ENCODE data around the gene GFPT1.
"Not testable (repeated sequence)": the region's sequence is repeated elsewhere in the genome, so short reads cannot be mapped to it uniquely, and the experiment has no call there.

Gene GFPT1

DNA sequence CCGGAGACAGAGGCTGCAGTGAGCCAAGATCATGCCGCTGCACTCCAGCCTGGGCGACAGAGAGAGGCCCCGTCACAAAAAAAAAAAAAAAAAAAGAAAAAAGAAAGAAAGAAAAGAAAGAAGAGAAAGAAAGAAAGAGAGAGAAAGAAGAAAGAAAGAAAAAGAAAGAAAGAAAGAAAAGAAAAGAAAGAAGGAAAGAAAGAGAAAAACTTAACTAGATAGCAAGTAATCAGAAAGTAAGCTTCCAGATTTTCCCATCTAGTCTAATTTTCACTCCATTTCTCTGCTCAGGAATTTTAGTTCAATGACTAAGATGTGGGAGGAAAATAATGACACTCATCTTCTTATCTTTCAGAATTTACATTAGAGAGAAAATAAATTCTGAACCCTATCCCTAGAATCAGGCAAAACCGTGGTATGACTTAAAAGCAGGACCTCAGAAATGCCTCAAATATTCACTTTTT, 2.4 kb downstream of the GFPT1 start:
- in situ Hi-C loops (cut with HindIII; ENCODE audit: low sequenced_read_pairs): no loop called here

DNA sequence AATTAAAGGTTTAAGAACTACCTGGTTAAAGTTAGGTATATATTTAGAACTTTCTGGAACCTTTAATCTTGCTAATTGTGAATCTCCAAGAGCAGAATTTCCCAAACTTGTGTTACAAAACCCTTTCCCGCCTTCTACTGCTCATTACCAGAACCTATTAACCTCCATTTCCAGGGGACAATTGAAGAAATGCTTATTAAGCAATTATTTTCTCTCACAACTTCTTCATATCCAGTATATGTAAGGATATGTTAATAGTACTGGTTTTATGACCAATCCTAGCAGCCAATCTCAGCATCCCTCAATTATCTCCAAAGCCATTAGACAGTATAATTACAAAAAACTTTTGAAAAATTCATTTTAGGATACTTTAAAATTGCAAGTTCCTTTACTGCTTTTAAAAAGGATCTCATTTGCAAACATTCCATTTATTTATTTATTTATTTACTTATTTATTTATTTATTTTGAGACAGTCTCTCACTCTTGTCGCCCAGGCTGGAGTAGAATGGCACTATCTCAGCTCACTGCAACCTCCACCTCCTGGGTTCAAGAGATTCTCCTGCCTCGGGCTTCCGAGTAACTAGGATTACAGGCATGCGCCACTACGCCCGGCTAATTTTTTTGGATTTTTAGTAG, 3.7 kb downstream of the GFPT1 start:
- in situ Hi-C loops (cut with HindIII; ENCODE audit: low sequenced_read_pairs): no loop called here

DNA sequence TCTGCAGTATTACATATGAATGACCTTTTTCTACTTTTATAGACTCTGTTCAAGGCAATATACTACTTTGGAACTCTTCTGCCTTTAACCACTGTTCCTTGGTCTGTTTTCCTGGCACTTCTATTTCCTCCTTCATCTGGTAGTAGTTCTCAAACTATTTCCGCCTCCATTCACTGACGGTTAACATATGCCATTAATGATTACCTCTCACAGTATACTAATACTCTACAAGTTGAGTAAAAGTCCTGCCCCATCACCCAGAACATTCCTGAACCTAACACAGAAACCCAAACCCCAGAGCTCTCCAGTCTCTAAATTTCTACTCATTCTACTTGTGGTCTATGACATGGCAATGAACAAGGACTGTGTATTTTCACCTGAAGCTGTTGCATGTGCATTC, 4.5 kb downstream of the GFPT1 start:
- in situ Hi-C loops (cut with HindIII; ENCODE audit: low sequenced_read_pairs): no loop called here

DNA sequence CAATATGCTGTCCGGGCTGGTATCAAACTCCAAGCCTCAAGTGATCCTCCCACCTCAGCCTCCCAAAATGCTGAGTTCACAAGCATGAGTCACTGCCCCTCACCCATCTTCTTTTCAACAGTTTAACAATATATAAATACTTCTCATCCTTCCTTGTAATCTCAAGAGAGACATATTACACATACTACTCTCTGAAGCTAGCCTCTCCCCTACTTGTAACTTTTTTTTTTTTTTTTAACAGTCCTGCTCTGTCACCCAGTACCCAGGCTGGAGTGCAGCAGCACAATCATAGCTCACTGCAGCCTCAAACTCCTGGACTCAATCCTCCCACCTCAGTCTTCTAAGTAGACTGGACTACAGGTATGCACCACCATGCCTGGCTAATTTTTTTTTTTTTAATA, 5.7 kb downstream of the GFPT1 start:
- in situ Hi-C loops (cut with HindIII; ENCODE audit: low sequenced_read_pairs): no loop called here

DNA sequence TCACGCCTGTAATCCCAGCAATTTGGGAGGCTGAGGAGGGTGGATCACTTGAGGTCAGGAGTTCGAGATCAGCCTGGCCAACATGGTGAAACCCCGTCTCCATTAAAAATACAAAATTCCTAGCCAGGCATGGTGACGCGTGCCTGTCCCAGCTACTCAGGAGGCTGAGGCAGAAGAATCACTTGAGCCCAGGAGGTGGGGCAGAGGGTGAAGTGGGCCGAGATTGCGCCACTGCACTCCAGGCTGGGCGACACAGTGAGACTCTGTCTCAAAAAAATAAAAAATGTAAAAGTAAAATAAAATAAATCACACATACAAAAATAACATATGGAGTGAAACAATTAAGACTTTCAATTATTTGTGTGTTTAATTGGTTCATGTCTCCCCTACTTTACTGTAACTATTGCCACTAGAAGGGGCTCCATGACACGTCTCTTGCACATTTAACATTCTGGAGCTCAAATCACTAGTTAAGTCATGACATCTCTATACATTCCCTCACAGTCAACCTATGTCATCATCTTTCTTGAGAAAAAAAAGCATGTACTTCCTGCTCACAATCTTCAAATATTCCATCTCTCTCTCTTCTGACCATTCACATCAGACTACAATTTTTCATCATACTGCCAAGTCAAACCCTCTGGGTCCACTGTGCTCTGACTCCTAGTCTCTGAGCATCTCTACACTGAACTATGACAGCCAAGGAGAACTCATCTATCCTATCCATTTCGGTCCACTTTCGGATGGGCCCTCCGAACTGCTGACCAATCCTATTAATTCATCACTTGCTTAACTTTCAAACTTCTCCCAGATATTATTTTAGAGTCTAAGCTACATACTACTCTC, 6.7 kb downstream of the GFPT1 start:
- in situ Hi-C loops (cut with HindIII; ENCODE audit: low sequenced_read_pairs): no loop called here

DNA sequence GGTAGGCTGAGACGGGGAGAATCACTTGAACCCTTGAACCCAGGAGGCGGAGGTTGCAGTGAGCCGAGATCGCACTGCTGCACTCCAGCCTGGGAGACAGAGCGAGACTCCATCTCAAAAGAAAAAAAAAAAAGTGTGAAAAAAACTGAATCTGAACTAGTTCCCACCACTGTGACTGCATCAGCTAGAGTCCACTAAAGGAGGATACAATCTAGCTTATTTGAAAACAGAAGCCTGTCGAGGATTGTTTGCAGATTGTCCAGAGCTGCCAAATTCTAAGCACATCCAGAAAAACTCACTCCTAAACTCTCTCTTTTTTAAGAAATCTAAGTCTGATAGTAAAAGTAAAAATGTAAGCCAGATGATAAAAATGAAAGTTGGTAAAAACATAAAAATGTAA, 10.6 kb downstream of the GFPT1 start:
- in situ Hi-C loops (cut with HindIII; ENCODE audit: low sequenced_read_pairs): loop anchor here (5.0 to 10.0 kb wide), 2 partner anchors 61 to 128 kb away; partner anchors contain the start of gene NFU1

DNA sequence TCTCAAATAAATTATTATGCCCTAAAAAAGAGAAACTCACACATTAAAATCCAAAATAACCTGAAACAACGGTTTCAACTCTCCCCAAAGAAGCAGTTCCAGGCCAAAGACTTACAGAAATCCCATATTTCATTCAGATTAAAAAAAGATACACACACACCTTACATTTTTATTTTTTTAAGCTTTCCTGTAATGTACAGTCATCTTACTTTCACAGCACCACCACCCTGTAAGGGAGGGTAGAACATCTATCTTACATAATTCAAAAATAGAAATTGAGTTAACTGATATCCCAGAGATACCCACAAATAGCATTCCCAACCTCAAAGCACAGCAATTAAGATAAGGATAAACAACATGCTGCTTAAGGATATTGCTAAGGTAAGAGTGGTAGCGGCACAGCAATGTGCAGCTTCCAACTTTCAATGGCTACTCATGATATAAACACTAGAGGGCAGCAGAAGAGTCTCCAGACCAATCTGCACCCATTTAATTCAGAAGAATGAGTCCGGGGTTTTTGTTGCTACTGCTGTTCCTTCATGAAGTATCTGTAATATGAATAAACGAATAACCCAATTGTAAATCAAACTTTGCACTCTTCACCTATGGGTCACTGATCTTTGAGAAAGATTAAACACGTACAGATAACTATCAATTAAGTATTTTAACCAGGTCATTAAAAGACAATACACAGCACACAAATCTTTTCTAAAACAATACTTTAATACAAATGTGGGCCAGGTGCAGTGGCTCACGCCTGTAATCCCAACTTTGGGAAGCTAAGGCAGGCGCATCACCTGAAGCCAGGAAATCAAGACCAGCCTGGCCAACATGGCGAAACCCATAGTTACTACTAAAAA, 11.3 kb downstream of the GFPT1 start:
- in situ Hi-C loops (cut with HindIII; ENCODE audit: low sequenced_read_pairs): loop anchor here (5.0 to 10.0 kb wide), 2 partner anchors 62 to 129 kb away; partner anchors contain the start of gene NFU1

DNA sequence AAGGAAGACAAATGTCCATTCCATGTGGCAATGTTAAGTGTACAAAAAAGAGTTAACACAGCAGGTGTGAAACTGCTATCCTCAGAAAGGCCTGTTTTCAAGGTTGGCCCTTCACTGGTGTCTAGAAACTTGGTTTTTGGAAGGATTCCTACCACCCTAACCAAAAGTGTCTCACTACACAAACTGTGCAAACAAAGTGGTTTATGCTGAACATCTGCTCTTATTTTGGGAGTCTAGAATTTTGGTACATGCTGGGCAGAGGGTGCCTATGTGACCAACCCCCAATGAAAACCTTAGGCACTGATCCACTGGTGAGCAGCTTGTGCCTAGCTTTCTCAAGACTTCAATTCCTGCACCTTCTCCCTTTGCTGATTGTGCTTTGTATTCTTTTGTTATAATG, 14.3 kb downstream of the GFPT1 start:
- in situ Hi-C loops (cut with HindIII; ENCODE audit: low sequenced_read_pairs): loop anchor here (10.0 kb wide), 1 partner anchor 132 kb away; no protein-coding TSS in a partner anchor

DNA sequence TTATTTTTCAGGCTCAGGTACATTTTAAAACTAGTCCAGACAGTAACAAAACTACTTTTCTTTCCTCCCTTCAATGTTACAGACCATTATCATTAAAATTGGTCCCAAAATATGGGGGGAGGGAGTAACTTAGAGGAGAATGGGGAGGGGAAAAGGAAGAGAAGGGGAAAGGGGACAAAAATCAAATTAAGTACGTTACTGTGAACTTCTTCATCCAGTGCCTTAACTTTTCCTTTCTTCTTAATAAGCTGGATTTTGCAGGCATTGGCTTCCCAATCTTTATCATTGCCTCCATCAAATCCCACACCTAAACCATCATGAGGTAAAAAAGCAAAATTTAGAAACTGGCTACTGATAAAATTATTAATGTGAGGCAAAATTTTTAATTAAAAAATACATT, 17.2 kb downstream of the GFPT1 start:
- in situ Hi-C loops (cut with HindIII; ENCODE audit: low sequenced_read_pairs): loop anchor here (10.0 kb wide), 1 partner anchor 135 kb away; no protein-coding TSS in a partner anchor

DNA sequence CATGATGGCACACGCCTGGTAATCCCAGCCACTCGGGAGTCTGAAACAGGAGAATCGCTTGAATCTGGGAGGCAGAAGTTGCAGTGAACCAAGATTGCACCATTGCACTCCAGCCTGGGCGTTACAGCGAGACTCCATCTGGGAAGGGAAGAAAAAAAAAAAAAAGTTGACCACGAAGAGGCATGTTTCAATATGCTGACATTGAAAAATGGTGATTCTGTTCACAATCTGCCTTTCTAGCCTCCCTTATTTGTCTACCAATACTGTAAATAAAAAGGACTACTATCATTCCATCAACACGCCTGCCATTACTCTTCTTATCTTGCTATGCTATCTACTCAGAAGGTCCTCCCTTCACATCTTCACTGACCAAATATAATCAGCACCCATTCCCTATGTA, 18.4 kb downstream of the GFPT1 start:
- in situ Hi-C loops (cut with HindIII; ENCODE audit: low sequenced_read_pairs): no loop called here

DNA sequence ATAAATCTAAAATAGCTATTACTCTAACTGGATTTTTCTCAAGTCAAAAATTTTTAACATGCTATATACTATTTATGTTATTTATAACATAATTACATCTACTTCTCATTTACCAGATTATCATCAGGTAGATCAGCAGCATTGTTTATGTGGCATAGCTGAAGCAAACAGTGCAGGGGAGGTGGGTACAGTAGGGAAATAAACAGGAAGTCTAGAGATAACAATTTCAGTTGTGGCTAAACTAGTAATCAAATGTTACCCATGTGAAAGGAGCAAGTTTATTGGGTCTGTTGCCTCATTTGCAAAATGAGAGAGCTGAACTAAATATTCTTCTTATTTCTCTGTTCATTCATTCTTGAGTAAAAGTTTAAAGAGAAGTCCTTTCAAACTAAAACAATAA, 27.7 kb downstream of the GFPT1 start:
- in situ Hi-C loops (cut with HindIII; ENCODE audit: low sequenced_read_pairs): no loop called here

DNA sequence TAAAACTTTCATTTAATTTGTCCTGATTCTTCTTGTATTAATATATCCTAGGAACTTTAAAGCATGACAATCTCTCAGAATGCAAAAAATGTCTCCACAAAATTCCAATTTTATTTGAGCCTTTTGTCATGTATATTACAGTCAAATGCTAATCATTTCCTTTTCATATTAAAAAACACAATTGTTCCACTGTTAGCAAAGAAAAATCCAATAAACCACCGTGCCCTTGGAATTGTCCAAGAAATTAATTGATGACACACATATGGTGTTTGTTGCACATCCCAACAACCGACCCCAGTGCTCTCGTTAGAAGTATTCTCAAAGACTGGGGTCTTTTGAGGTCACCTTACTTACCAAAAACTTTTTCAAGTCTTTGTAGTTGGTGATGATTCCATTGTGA, 28.1 kb downstream of the GFPT1 start:
- in situ Hi-C loops (cut with HindIII; ENCODE audit: low sequenced_read_pairs): no loop called here

DNA sequence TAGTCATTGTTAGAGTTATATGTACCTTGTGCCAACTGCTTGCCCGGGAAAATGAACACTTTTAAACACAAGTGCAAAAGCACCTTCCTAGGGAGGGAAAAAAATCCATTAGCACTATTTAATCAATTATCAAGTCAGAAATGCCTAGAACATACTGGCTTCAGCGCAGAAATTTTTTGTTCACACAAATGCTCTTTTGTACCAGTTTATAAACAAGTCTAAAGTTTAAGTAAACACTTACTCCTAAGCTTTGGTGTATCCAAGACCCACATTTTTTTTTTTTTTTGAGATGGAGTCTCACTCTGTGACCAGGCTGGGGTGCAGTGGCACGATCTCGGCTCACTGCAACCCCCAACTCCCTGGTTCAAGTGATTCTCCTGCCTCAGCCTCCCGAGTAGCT, 30.6 kb downstream of the GFPT1 start:
- in situ Hi-C loops (cut with HindIII; ENCODE audit: low sequenced_read_pairs): no loop called here

DNA sequence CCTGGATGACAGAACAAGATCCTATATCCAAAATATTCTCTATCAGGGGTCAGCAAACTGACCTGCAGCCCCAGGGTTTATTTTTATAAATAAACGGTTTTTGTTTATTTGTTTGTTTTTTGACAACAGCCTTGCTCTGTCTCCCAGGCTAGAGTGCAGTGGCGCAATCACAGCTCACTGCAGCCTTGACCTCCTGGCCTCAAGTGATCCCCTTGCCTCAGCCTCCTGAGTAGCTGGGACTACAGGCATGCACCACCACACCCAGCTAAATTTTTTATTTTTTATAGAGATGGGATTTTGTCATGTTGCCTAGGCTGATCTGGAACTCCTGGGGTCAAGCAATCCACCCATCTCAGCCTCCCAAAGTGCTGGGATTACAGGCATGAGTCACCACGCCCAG, 32.1 kb downstream of the GFPT1 start:
- in situ Hi-C loops (cut with HindIII; ENCODE audit: low sequenced_read_pairs): not testable (repeated sequence)

DNA sequence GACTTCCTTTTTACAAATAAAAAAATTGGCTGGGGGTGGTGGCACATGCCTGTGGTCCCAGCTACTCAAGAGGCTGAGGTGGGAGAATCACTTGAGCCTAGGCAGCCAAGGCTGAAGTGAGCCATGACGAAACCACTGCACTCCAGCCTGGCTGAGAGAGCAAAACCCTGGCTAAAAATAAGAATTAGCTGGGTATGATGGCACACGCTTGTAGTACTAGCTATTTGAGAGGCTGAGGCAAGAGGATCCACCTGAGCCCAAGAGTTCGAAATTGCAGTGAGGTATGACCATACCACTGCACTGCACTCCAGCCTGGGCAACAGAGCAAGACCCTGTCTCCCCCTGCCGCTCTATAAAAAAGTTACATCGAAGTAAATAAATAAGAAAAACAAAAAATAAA, 33.7 kb downstream of the GFPT1 start:
- in situ Hi-C loops (cut with HindIII; ENCODE audit: low sequenced_read_pairs): no loop called here

DNA sequence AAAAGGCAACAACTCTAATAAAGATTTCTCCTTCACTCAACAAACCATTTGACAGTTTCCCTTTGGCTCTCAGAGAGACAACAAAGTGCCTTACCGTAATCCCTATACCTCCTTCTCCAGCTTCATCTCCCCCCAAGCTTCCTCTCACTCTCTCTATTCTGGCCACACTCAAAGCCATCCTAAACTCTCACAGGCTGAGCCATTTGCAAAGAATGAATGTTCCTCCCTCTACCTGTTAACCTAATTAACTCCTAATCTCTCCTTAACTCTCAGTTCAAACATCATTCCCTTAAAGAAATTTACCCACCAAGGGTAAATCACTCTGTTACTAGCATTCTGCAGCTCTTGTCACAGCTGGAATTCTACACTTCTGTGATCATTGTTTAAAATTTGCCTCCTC, 38.2 kb downstream of the GFPT1 start:
- in situ Hi-C loops (cut with HindIII; ENCODE audit: low sequenced_read_pairs): no loop called here

DNA sequence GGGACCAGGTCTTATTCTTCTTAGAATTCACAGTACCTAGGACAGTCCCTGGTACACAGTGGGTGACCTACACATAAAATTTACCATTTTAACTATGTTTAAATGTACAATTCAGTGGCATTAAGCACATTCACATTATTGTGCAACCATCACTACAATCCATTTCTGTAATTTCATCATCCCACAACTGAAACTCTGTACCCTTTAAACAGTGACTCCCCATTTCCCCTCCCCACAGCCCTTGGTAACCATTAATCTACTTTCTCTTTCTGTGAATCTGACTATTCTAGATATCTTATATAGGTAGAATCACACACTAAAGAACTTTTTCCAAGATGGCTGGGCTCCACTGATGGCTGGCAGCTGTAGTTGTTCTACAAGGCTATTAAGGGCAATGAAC, 41.6 kb downstream of the GFPT1 start:
- in situ Hi-C loops (cut with HindIII; ENCODE audit: low sequenced_read_pairs): no loop called here

DNA sequence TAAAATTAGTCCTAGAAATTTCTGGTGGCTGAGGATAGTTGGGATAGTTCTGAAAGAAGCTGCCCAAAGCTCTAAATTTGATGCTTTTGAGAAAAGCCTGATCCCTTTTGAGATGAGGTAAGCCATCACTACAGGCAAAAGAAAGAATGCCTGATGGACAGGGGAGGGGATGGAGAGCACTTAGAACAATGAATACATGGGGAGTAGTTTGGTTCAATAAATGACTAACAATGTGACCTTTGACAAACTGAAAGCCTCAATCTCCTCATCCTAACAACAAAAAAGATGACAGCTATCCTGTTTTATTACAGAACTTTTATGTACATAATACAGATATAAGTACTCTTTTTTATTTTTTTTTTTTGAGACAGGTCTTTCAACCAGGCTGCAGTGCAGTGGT, 42.7 kb downstream of the GFPT1 start:
- in situ Hi-C loops (cut with HindIII; ENCODE audit: low sequenced_read_pairs): no loop called here

DNA sequence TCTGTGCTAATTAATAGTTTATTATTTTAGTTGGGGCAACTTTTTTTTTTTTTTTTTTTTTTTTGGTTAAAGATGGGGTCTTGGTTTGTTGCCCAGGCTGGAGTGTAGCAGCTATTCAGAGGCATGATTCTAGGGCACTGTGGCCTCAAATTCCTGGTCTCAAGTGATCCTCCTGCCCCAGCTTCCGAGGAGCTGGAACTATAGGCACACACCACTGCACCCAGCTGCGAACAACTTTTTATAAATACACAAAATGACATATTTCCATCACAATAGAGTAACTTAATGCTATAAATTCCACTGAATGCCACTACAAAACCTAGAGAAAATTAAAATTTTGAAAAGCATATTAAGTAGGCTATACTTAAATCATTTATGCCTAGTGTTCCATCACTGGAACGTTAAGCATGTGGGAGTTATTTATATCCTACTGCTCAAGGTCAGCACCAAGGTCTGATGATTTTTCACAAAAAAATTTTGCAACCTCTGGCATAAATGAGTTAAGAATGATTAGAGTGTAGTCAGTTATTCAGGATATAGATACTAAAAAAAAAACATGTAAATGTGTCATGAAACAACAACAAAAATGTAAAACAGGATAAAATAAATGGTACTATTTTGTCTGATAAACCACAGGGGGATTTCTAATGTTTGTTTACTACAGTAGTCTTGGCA, 46.8 kb downstream of the GFPT1 start:
- in situ Hi-C loops (cut with HindIII; ENCODE audit: low sequenced_read_pairs): no loop called here

DNA sequence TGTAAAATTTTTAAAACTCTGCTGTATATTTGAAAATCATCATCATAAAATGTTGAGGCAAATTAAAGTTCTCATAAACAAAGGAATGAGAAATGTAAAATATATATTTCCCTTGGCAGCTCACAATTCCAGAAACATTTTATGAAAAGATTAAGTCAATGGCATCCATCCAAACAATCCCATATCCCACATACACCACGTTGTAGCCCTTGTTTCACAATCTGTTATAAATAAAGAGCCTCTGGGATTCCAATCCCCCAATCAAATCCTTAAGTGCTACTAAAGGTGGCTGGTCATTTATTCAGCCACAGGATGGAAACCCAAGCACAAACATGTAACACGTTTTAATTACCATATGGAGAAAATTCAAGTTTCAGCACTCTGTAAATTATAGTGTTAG, 51.7 kb downstream of the GFPT1 start:
- in situ Hi-C loops (cut with HindIII; ENCODE audit: low sequenced_read_pairs): no loop called here

DNA sequence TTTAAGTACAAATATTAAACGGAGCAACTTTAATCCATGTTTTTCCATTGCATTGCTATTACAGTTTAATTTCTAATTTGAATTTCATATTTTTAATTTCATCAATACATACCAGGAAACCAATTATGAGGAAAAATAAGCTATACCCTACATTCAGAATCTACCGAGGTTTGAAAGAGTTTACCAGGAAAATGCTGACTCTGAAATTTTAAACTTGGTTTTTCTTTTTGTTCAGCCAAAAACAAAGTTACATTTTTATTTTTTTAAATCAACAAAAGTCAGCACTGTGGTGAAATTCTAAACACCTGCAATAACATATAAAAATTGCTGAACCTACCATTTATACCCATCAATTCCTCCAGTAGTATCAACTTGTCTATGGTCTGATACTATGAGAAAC, 53.7 kb downstream of the GFPT1 start:
- in situ Hi-C loops (cut with HindIII; ENCODE audit: low sequenced_read_pairs): no loop called here
